AG04450 (cell line): ENCODE results near the gene RNF208. TPM values are rescaled to one million over a fixed set of nuclear protein-coding genes. Genes with fewer than 3 reads are reported as not detected.

Experiments
- CTCF ChIA-PET: fragments of 300-600, 350-600 bp; formaldehyde crosslinking; extraction: SDS; loops from one replicate; lab custom pipeline; 2022; ENCODE audit warnings: antibody characterized with exemption, inconsistent platforms; lab: Charles Lee
- POLR2A ChIA-PET: fragments of 350-600 bp; formaldehyde crosslinking; extraction: SDS; loops from one replicate; lab custom pipeline; 2021; ENCODE audit warnings: antibody characterized with exemption, inconsistent platforms; lab: Yijun Ruan, JAX
- DNase-seq: peaks from one replicate; pipeline ENCODE4 v3.0.0-alpha.2; 2011; ENCODE audit warnings: low read depth, low spot score
- H3K27ac ChIP-seq: one replicate; pipeline ENCODE4 v1.5.1; 2012; ENCODE audit warnings: low read depth, low read length, control low read depth
- H3K27me3 ChIP-seq: one replicate; pipeline ENCODE4 v1.6.0; 2012; ENCODE audit warnings: low read length; ENCODE audit not compliant: control insufficient read depth, insufficient read depth
- H3K4me3 ChIP-seq: 2 replicates; pipeline ENCODE4 v1.5.1; 2011; ENCODE audit warnings: mild to moderate bottlenecking, low read depth, low read length, control low read depth
- H3K9me3 ChIP-seq: 2 replicates; pipeline ENCODE4 v1.5.1; 2012; ENCODE audit warnings: low read length; ENCODE audit not compliant: control insufficient read depth, insufficient read depth
- polyA plus RNA-seq: library from polyadenylated mRNA; depleted of rRNA; stranded (reverse); fragments of >200 nt; gene quantifications from 2 replicates; pipeline ENCODE4 v1.2.3, GENCODE V29; 2011
- TF ChIP-seq, protein P1 (sequence below): IDR thresholded peaks from 2 replicates; pipeline ENCODE4 v1.5.1; 2011; ENCODE audit warnings: low read depth, low read length, control low read depth, inconsistent platforms

Gene RNF208
- polyA plus RNA-seq, 1 experiment: 0.17 TPM

DNA sequence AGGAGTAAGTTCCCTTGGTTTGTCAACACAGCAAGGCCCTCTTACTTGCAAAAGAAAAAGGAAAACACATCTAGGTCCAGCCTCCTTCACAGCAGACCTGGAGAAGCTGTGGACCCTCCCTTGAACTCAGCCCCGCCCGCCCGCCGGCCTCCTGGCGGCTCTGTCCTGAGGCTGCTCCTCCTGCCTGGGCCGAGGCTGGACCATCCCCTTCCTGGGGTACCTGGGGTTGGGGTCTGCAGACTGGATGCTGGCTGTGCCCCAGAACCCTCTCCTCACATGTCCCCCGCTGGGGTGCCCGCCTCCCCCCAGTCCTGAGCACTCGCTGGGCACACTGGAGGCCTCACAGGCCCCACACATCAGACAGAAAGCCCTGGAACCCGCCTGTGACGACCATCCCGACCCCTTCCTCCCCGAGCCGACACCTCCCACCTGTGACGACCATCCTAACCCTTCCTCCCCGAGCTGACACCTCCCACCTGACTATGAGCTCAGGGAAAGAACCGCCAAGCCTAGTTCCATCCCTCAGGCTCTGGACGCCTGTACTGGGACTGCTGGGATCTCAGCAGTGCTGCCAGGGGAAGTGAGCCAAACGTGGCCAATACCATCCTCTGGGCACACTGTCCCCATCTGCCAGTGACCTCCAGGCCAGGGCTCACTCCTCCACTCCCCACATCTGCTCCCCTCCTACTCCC lies 43.0 kb downstream of the RNF208 start:
- Histone ChIP-seq H3K27me3 (peaks cover 5% of the 10 kb centered on the region), H3K4me3 (no peak overlapping the region), H3K9me3 (no peaks in the 10 kb centered on the region; the same call in 1 of the 2 replicates), H3K27ac (no peak overlapping the region)
- CTCF ChIA-PET: no interaction called here
- POLR2A ChIA-PET: interaction anchor here (1.2 kb wide), 1 partner anchor 10 kb away, joined by 3 read pairs; no protein-coding TSS in a partner anchor
- DNase-seq: no peak
- TF ChIP-seq, protein P1, sequence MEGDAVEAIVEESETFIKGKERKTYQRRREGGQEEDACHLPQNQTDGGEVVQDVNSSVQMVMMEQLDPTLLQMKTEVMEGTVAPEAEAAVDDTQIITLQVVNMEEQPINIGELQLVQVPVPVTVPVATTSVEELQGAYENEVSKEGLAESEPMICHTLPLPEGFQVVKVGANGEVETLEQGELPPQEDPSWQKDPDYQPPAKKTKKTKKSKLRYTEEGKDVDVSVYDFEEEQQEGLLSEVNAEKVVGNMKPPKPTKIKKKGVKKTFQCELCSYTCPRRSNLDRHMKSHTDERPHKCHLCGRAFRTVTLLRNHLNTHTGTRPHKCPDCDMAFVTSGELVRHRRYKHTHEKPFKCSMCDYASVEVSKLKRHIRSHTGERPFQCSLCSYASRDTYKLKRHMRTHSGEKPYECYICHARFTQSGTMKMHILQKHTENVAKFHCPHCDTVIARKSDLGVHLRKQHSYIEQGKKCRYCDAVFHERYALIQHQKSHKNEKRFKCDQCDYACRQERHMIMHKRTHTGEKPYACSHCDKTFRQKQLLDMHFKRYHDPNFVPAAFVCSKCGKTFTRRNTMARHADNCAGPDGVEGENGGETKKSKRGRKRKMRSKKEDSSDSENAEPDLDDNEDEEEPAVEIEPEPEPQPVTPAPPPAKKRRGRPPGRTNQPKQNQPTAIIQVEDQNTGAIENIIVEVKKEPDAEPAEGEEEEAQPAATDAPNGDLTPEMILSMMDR: no peak

DNA sequence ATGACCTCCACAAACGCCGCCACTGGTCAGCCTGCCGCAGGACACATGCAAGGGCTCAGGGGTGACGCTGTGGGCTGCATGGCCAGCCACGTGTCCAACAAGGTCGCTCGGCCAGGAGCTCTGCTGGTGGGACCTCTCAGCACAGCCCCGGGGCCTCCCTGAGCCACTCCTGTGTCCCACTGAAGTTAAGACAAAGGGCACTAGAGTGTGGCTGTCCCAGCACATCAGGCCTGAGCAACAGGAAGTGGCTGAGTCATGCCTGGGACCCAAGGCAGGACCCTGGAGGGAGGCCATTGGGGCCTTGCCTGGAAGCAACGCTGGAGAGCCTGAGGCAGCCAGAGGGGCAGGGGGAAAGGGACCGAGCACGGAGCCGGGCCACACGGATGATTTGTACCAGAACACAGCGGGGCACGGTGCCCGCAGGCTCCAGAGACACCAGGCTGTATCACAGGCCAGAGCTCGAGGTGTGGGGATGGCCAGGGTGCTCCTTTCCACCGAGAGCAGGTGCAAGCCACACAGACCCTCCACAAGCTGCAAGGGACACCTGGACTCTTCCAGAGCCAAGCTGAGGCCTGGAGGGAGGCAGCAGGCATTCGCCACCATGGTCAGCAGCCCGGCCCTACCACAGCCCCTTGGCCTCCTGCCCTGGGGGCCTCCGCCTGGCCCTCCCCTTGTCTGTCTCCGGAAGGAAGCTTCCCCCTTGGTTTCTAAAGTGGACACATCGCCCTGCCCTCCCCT lies 43.7 kb downstream of the RNF208 start:
- no peak overlapping the region for H3K4me3 ChIP-seq
- DNase-seq: no peak
- no peaks in the 10 kb centered on the region; the same call in 1 of the 2 replicates for H3K9me3 ChIP-seq
- no peak overlapping the region for H3K27ac ChIP-seq
- TF ChIP-seq, protein P1: no peak
- ChIA-PET CTCF (no interaction called here), POLR2A (interaction anchor here (1.2 kb wide), 1 partner anchor 11 kb away, joined by 3 read pairs; no protein-coding TSS in a partner anchor)
- H3K27me3 ChIP-seq: peaks cover 5% of the 10 kb centered on the region

DNA sequence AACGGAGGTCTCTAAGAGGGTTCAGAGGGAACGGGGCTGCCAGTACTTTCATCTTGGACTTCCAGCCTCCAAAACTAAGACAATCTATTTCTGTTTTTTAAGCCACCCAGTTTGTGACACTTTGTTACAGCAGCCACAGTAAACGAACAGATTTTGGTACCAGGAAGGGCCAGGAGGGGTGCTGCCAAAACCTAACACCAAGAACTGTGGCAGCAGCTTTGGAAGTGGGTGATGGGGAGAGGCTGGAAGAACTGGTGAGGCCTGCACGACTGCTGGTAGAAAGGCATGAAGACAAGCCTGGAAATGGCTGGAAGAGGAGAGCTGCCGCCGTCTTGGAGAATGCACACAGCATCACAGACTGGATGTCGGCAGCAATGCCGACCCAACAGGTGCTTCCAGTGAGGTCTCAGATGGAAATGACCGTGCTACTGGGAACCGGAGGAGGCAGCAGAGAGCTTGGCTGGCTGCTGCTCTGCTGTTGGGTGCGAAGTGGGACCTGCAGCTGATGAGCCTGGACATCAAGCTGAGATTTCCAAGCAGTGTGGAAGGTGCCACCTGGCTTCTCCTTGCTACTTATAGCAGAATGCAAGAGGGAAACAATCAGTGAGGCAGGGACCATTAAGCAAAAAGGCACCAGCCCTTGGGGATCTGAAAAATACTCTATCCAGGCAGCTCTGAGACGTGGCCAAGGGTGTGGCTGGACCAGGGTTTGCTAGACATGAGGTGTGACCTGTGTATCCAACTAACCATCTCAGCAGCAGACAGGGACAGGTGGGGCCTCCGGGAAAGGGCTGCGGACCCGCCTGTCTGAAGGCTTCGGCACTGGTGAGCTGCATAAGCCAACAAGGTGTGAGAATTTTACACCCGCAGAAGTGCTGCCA lies 45.5 kb downstream of the RNF208 start:
- Histone ChIP-seq H3K27ac (no peak overlapping the region), H3K27me3 (peaks cover 14% of the 10 kb centered on the region), H3K4me3 (no peak overlapping the region), H3K9me3 (no peaks in the 10 kb centered on the region; the same call in 1 of the 2 replicates)
- ChIA-PET POLR2A (interaction anchor here (0.5 to 1.0 kb wide), 3 partner anchors 12 to 134 kb away, joined by 3 to 10 read pairs (median 3); partner anchors contain the start of gene SSNA1), CTCF (interaction anchor here (0.6 to 1.7 kb wide), 4 partner anchors 13 to 77 kb away, joined by 3 to 8 read pairs (median 4); no protein-coding TSS in a partner anchor)
- no peak for DNase-seq
- TF ChIP-seq, protein P1: peak; percentile 69

DNA sequence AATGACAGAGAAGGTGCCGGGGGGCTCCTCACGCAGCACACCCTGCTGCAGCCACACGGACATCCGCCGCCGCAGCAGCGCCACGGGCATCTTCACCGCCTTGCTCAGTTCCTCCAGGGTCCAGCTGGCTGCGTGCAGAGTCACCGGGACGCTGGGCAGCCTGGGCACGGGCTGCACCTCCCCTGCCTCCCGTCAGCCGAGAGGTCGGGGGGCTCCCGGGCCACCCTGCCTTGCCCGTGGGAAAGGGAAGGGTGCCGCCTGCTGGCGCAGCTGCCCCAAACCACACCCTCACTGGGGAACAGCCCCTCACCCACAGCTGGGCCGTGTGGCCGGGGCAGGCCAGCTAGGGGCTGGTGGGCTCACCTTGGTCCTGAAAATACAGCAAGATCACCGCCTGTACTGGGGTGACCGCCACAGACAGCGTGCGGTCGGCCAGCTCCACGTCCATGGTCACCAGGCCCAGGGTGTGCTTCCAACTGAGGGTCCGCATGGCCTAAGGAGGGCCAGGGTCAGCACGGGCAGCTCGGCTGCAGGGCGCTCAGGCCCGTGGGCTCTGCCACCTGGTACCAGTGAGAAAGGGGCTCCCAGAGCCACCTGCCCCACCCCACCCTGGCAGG lies 46.6 kb downstream of the RNF208 start:
- Histone ChIP-seq H3K4me3 (no peak overlapping the region), H3K27me3 (peaks cover 23% of the 10 kb centered on the region), H3K27ac (no peak overlapping the region), H3K9me3 (no peaks in the 10 kb centered on the region; the same call in 1 of the 2 replicates)
- ChIA-PET CTCF (interaction anchor here (1.7 kb wide), 1 partner anchor 61 kb away, joined by 4 read pairs; no protein-coding TSS in a partner anchor), POLR2A (interaction anchor here (0.7 kb wide), 1 partner anchor 19 kb away, joined by 9 read pairs; no protein-coding TSS in a partner anchor)
- TF ChIP-seq, protein P1: 0 out of 2 replicates have a peak, but pooled peaks have one; percentile 30
- DNase-seq: no peak
